NOMO-1 treated with dmso at 0.1 percent for 144 hours (cell line): Measurements from ENCODE around the gene ABCA9.

Experiments used
- DNase-seq: peaks from one replicate; lab custom pipeline; 2025; ENCODE audit not compliant: unreplicated experiment; lab: John Stamatoyannopoulos, UW

ABCA9 gene

DNA sequence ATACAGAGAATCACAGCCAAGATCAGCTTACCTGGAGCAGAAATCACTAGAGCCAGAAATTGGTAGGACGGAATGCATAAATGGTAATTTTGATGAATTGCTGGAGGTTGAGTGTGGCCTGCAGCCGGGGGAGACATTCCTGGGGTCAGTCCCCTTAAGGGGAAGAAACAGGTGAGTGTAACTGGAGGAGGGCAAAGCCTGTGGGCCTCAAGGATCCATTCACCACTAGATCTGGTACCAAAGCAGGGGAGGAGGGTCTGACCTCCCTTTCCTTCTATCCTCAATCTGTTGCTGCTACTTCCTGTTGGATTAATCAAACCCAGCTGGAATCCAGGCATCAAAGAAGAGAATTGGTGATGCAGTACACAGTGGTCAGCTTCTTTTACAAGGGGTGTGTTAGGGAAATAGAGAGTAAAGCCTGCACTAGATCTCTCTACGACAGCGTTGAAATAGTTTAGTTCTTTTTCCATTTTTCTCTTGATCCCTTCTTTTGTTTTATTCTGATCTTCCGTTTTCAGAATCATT lies 8.6 kb upstream of the ABCA9 start:
- DNase-seq: no peak

- no peak for DNase-seq
Observed at GRCh38 chr17:69067274-69068047, 6.7 kb upstream of the ABCA9 start.

DNA sequence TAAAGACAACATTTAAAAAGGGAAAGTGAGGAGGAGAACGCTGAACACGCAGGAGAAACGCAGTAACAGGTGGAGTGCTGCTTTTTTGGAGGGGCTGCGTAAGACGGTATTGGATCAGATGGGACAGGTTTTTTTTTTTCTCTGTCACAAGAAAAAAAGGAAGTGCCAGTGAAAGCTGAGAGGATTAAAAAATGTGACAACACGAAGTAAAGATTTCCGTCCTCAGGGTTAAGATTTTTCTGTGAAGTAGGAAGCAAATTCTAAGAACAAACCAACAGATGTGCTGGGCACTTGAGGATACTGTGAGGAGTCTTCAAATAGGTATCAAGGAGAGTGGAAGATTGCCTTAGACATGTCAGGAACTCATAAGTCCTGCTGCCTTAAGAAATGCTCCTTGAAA lies 5.8 kb upstream of the ABCA9 start:
- peak; percentile 55 for DNase-seq

DNA sequence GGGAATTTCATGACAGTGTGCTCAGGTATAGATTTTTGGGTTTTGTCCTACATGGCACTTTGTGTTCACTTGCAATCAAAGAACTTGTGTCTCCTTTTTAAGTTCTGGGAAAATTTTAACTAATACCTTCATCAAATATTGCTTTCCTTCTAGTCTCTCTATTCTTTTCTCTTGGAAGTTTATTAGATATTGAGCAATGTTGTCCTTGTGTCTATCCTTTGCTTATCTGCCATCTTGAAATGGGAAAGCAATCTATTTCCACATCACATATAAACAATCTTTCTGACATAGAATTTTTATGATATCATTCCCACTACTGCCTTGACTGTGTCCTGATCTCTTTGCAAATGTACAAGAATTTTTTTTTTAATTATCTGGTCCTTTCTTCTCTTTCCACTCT lies 4.4 kb upstream of the ABCA9 start:
- no peak for DNase-seq

- DNase-seq: peak; percentile 42
Observed at GRCh38 chr17:69064476-69064875, 3.7 kb upstream of the ABCA9 start.

DNA sequence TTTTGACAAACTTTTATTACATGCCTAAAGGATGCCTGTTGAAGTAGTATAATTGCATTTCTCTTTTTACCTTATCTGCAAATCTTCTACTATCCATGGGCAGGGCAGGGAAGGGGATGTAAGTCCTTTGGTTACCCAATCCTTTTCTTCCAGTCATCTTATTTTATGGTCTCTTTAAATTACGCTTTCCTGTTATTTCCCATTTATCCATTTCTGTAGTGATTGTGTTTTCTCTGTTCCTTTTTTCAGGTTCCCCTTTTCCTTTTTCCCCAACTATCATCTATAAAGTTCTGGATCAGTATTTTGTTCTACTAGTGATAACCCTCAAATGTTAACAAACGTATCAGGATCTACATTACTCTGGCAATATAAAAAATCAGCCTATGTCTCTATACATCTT lies 3.3 kb upstream of the ABCA9 start:
- DNase-seq: peak; percentile 61

GRCh38 chr17:69062860-69063581 lies 2.3 kb upstream of the ABCA9 start:
- DNase-seq: no peak

- DNase-seq: no peak
Observed at GRCh38 chr17:69061721-69062556, 1.2 kb upstream of the ABCA9 start.

DNA sequence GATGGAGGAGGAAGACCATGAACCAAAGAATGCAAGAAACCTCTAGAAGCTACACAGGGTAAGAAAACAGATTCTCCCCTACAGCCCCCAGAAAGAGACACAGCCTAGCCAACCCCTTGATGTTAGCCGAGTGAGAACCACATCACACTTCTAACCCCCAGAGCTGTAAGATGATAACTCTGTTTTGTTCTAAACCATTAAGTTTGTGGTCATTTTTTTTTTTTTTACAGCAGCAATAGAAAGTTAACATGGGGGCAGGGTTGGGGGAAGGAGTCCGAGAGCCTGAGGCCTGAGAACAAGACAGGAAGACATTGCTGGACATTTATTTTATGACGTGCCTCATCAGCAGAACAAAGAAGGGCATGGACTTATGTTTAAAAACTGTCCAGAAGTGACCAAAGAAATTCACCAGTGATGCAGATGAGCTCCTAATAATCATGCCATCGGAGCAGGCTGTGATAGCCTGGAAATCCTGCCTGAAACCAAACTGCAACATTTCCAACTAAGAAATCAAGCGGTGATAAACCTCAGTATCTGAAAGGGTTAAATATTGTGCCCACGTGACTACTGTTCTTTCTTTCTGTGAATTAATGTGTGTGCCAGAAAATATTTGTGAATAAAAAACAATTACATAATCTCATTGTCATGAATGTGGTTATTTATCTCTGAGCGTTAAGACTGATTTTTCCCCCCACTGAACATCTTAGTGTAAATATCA lies 1.1 kb downstream of the ABCA9 start:
- DNase-seq: no peak

DNA sequence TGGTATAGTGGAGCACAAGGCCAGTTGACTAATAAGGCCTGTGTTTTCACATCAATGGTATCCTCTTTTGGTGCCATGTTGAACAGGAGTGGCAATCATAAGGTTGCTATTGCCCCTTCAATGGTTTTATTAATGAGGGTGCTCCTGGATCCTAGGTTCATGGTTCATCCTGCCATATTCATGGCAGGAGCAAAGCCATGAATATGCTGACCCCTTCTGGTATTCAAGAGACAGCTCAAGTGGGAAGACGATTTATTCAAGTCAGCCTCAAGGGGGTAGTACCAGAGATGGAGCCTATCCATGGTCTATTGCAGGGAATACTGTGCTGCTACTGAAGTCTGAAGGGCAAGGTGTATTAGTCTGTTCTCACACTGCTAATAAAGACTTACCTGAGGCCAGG lies 2.6 kb downstream of the ABCA9 start:
- no peak for DNase-seq

DNA sequence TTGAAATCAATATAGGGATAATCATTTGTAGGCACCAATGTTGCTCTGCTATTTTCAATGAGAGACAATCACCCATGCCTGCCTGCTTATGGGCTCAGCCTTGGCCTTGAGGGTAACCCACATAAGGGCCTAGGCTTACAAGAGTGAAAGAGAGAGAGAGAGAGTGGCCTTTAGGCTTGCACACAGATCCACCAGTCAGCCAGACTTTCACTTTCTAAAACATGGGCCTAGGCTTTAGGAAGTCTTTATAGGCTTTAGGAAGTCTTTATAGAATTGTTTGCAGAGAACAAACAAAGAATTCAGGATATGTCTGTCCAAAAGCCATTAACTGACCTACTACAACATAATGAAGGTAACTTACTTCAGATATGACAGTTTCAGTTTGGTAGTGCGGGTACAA lies 3.4 kb downstream of the ABCA9 start:
- no peak for DNase-seq

GRCh38 chr17:69056179-69056823 lies 4.4 kb downstream of the ABCA9 start:
- DNase-seq: no peak

DNA sequence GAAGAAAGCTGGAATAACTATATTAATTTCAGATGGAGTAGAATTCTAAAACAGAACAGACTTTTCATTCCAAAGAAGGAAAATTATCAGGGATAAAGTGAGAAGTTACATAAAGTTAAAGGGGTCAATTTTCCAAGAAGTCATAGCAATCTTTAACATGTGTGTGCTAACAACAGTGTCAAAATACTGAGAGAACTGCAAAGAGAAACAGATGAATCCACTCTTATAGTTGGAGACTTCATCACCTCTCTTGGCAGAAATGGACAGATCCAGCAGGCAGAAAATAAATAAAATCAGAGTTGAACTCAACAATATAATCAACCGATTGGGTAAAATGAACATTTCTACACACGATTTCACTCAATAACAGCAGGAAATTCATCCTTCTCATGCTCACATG lies 5.4 kb downstream of the ABCA9 start:
- DNase-seq: no peak

DNA sequence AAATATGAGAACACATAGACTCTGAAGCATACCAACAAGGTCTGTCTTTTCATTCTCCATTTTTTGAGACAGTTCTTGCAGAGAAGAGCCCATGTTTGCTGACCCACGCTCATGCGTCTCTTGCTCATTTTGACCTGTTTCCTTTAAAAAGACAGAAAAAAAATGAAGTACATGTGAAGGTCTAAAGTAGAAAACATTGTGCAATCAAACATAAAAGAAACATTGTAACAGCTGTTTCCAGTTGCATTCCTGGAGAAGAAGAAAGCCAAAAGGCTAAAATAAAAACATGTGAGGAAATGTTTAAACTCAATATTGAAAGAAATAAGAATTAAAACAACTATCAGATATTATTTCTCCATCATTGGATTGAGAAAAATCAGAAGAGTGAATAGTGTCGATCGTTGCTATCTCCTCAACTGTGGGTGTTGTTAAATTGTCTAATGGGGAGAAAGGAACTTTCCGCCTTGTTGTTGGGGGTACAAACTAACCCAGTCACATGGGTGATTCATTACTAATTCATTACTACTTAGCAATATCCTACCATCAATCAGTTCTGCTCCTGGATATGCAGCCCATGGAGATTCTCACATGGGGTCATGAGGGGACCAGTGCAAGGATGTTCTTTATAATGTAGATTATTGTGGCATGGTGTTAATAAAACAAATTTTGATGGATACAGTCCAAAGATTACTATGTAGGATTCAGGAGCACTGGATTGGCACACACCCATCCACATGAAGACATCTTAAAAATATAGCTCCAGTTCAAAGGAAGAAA lies 9.5 kb downstream of the ABCA9 start:
- no peak for DNase-seq

GRCh38 chr17:69048634-69049033 lies 12.1 kb downstream of the ABCA9 start:
- DNase-seq: no peak

DNA sequence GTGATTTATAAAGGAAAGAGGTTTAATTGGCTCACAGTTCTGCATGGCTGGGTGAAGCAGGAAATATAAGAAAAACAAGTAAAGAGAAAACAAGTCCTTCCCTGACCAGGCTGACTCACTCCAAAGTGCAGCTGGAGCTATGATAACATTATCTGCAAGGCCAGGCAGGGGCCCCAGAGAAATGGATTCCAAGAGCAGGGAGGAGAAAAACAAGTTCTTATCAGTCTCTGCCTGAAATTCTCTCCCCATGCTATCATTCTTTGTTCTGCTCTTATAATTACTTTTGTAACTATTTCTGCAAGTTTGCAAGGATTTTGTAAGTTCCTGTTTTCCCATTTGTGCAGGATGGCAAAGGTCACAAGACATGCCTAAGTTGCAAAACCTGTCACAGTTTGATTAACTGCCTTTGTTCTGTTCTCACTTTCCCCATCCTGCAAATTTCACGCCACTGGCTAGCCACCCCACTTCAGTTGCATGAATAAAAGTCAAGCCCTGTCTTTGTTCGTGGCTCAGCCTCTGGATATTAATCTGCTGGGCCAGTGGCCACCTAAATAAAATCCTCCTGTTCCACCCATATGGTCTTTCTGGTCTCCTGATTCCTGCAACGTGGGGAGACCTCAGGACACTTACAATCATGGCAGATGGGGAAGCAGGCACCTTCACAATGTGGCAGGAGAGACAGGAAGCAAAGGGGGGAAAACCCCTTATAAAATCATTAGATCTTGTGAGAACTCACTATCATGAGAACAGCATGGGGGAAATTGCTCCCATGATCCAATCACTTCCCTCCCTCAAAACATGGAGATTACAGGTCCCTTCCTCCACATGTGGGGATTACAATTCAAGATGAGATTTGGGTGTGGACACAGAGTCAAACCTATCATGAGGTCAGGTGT lies 13.1 kb downstream of the ABCA9 start:
- DNase-seq: peak; percentile 88

- DNase-seq: no peak
Observed at GRCh38 chr17:69046121-69046807, 14.5 kb downstream of the ABCA9 start.

DNA sequence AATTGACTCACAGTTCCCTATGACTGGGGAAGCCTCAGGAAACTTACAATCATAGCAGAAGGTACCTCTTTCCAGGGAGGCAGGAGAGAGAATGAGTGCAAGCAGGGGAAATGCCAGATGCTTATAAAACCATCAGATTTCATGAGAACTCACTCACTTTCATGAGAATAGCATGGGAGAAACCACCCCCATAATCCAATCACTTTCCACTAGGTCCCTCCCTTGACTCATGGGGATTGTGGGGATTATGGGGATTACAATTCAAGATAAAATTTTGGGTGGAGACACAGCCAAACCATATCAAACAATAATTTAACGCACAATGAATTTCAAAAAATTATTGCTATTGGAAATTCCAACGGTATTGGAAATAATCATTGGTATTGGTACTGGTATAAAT lies 15.1 kb downstream of the ABCA9 start:
- no peak for DNase-seq
